H1 (cell line): ENCODE results near the gene MYO18A. TPM values are rescaled to one million over a fixed set of nuclear protein-coding genes. Genes with fewer than 3 reads are reported as not detected.

Experiments used
- CTCF ChIA-PET: fragments of 300-600 bp; sonication (Branson Sonifier 250); formaldehyde crosslinking; loops from one replicate; lab custom pipeline; 2021; ENCODE audit not compliant: partially characterized antibody; lab: Charles Lee
- POLR2A ChIA-PET: fragments of 300-600 bp; sonication (Branson Sonifier 250); formaldehyde crosslinking; loops from one replicate; lab custom pipeline; 2021; ENCODE audit warnings: inconsistent platforms; ENCODE audit not compliant: partially characterized antibody; lab: Charles Lee
- DNase-seq, 2 experiments: peaks; one replicate each; pipeline versions ENCODE4 v3.0.0 to v3.0.0-alpha.2; 2010 to 2022; ENCODE audit warnings: low spot score in 2 of 2, low read depth in 1 of 2, mixed read lengths in 1 of 2
- FAIRE-seq: peaks from 2 replicates; lab custom pipeline; 2011; peaks lifted over from hg19 to GRCh38; lab: Jason Lieb, UNC
- H2AFZ ChIP-seq: 2 replicates; pipeline ENCODE4 v1.8.1; 2012; ENCODE audit warnings: low read length, inconsistent platforms
- H2AK5ac ChIP-seq: 2 replicates; pipeline ENCODE4 v1.6.1; 2013; ENCODE audit warnings: low read depth, low read length
- H2BK120ac ChIP-seq: replicated peaks from 2 replicates; pipeline ENCODE3; 2013; ENCODE audit warnings: low read depth, low read length, inconsistent platforms
- H2BK12ac ChIP-seq: 2 replicates; pipeline ENCODE4 v1.6.1; 2013; ENCODE audit warnings: low read depth, low read length
- H2BK15ac ChIP-seq: 2 replicates; pipeline ENCODE4 v1.6.1; 2013; ENCODE audit warnings: low read length
- H2BK20ac ChIP-seq: 2 replicates; pipeline ENCODE4 v1.6.1; 2013; ENCODE audit warnings: low read length
- H2BK5ac ChIP-seq: 2 replicates; pipeline ENCODE4 v1.6.1; 2013; ENCODE audit warnings: low read depth, low read length
- H3K14ac ChIP-seq: 2 replicates; pipeline ENCODE4 v1.6.1; 2013; ENCODE audit warnings: inconsistent platforms; ENCODE audit not compliant: insufficient read length
- H3K18ac ChIP-seq: 2 replicates; pipeline ENCODE4 v1.6.1; 2013; ENCODE audit warnings: low read length; ENCODE audit errors: extremely low read depth
- H3K23ac ChIP-seq: 2 replicates; pipeline ENCODE4 v1.6.1; 2013; ENCODE audit warnings: inconsistent platforms; ENCODE audit not compliant: insufficient read length
- H3K23me2 ChIP-seq: 2 replicates; pipeline ENCODE4 v1.6.1; 2013; ENCODE audit warnings: low read depth, low read length
- H3K27ac ChIP-seq: 2 replicates; pipeline ENCODE4 v1.6.1; 2011; ENCODE audit warnings: low read depth, low read length, inconsistent platforms
- H3K27me3 ChIP-seq, 4 experiments: replicated peaks in 1 of 4; 1 replicate in 1 of 4; 2 replicates in 3 of 4; pipeline versions ENCODE4 v1.6.1 to v1.8.1; 2011 to 2013; ENCODE audit warnings: low read length in 3 of 4, mild to moderate bottlenecking in 3 of 4, inconsistent platforms in 2 of 4, mixed read lengths in 2 of 4, moderate library complexity in 1 of 4; ENCODE audit not compliant: control insufficient read depth in 3 of 4, insufficient read depth in 3 of 4; ENCODE audit errors: extremely low read depth in 1 of 4
- H3K36me3 ChIP-seq, 4 experiments: 2 replicates each; pipeline versions ENCODE4 v1.6.1 to v1.8.1; 2011 to 2013; ENCODE audit warnings: mild to moderate bottlenecking in 4 of 4, low read length in 3 of 4, moderate library complexity in 2 of 4, control low read depth in 1 of 4, inconsistent platforms in 1 of 4; ENCODE audit not compliant: insufficient read depth in 4 of 4, control insufficient read depth in 2 of 4
- H3K4ac ChIP-seq: replicated peaks from 2 replicates; pipeline ENCODE3; 2013; ENCODE audit warnings: low read length, low read depth, mixed read lengths, inconsistent platforms; ENCODE audit not compliant: insufficient read length
- H3K4me1 ChIP-seq, 4 experiments: replicated peaks in 1 of 4; 1 replicate in 1 of 4; 2 replicates in 3 of 4; pipeline versions ENCODE4 v1.6.1 to v1.8.1; 2011 to 2013; ENCODE audit warnings: low read length in 3 of 4, inconsistent platforms in 2 of 4, mixed read lengths in 1 of 4; ENCODE audit not compliant: insufficient read depth in 4 of 4, control insufficient read depth in 3 of 4
- H3K4me2 ChIP-seq, 2 experiments: 2 replicates each; pipeline versions ENCODE4 v1.6.1 to v1.8.1; 2011 to 2013; ENCODE audit warnings: low read depth in 2 of 2, low read length in 2 of 2, control low read depth in 1 of 2, inconsistent platforms in 1 of 2, mild to moderate bottlenecking in 1 of 2; ENCODE audit not compliant: insufficient read depth in 1 of 2
- H3K4me3 ChIP-seq, 4 experiments: fragments of 200-600, 300-600 bp in 1 of 4; sonication (generic), shearing (Covaris generic), sonication (Bioruptor Twin) in 1 of 4; 2 replicates each; pipeline versions ENCODE4 v1.5.1 to v1.8.1; 2011 to 2016; ENCODE audit warnings: low read length in 4 of 4, low read depth in 3 of 4, control low read depth in 2 of 4, inconsistent platforms in 2 of 4, mild to moderate bottlenecking in 2 of 4, mixed read lengths in 1 of 4, moderate library complexity in 1 of 4; ENCODE audit not compliant: insufficient read depth in 2 of 4; ENCODE audit errors: extremely low read depth in 1 of 4
- H3K56ac ChIP-seq: replicated peaks from 2 replicates; pipeline ENCODE3; 2013; ENCODE audit warnings: low read depth, mild to moderate bottlenecking, mixed read lengths, low read length, inconsistent platforms; ENCODE audit not compliant: insufficient read length
- H3K79me1 ChIP-seq: 2 replicates; pipeline ENCODE4 v1.6.1; 2013; ENCODE audit warnings: low read depth, low read length, control low read depth
- H3K79me2 ChIP-seq, 2 experiments: 2 replicates each; pipeline versions ENCODE4 v1.6.1 to v1.8.1; 2012 to 2013; ENCODE audit warnings: low read length in 2 of 2, mild to moderate bottlenecking in 2 of 2, inconsistent platforms in 1 of 2; ENCODE audit not compliant: insufficient read depth in 2 of 2, control insufficient read depth in 1 of 2
- H3K9ac ChIP-seq, 4 experiments: replicated peaks in 1 of 4; 1 replicate in 1 of 4; 2 replicates in 3 of 4; pipeline versions ENCODE4 v1.6.1 to v1.8.1; 2011 to 2013; ENCODE audit warnings: low read depth in 3 of 4, low read length in 3 of 4, control low read depth in 2 of 4, mild to moderate bottlenecking in 2 of 4, moderate library complexity in 2 of 4, inconsistent platforms in 1 of 4; ENCODE audit errors: extremely low read depth in 1 of 4
- H3K9me3 ChIP-seq, 2 experiments: 2 replicates each; pipeline versions ENCODE4 v1.6.1 to v1.8.1; 2012 to 2013; ENCODE audit warnings: mild to moderate bottlenecking in 2 of 2, moderate library complexity in 2 of 2, control low read depth in 1 of 2, inconsistent platforms in 1 of 2, low read depth in 1 of 2, low read length in 1 of 2, mixed read lengths in 1 of 2; ENCODE audit not compliant: insufficient read depth in 2 of 2
- H4K20me1 ChIP-seq, 2 experiments: replicated peaks in 1 of 2; 2 replicates each; pipeline versions ENCODE3 to v1.8.1; 2011 to 2013; ENCODE audit warnings: inconsistent platforms in 2 of 2, low read length in 2 of 2, mild to moderate bottlenecking in 1 of 2; ENCODE audit not compliant: insufficient read depth in 2 of 2, control insufficient read depth in 1 of 2
- H4K5ac ChIP-seq: 2 replicates; pipeline ENCODE4 v1.6.1; 2013; ENCODE audit warnings: low read length, low read depth, mixed read lengths, inconsistent platforms; ENCODE audit not compliant: insufficient read length
- H4K8ac ChIP-seq: 2 replicates; pipeline ENCODE4 v1.8.0; 2013; ENCODE audit warnings: mild to moderate bottlenecking, moderate library complexity, low read length, inconsistent platforms; ENCODE audit not compliant: insufficient read depth; ENCODE audit errors: extremely low read depth
- H4K91ac ChIP-seq: replicated peaks from 2 replicates; pipeline ENCODE3; 2013; ENCODE audit warnings: low read length, mixed read lengths, inconsistent platforms; ENCODE audit not compliant: insufficient read length
- EGR1 ChIP-seq: IDR thresholded peaks from 2 replicates; pipeline ENCODE4 v1.6.1; 2011; ENCODE audit warnings: low read depth, low read length, borderline replicate concordance
- KDM5A ChIP-seq: fragments of 200-600 bp; IDR thresholded peaks from 2 replicates; pipeline ENCODE4 v1.7.1; 2012; ENCODE audit warnings: mild to moderate bottlenecking, low read length, inconsistent platforms, mixed read lengths
- NANOG ChIP-seq: IDR thresholded peaks from 2 replicates; pipeline ENCODE4 v1.6.1; 2011; ENCODE audit warnings: low read length, low read depth, mild to moderate bottlenecking, inconsistent platforms; ENCODE audit not compliant: insufficient read depth, poor library complexity, severe bottlenecking
- RFX5 ChIP-seq: IDR thresholded peaks from 2 replicates; pipeline ENCODE4 v1.6.1; 2011; ENCODE audit warnings: low read depth, low read length, improper control_type of control experiment, borderline replicate concordance
- TAF7 ChIP-seq: optimal IDR thresholded peaks from 2 replicates; pipeline ENCODE3; 2011; ENCODE audit warnings: low read depth, mild to moderate bottlenecking, inconsistent platforms, low read length, moderate library complexity, borderline replicate concordance
- WGBS, 2 experiments: shearing (Covaris generic) in 1 of 2; methylation state at CpG; one replicate each; pipeline versions ENCODE4 v1.1.6 to v1.1.7; 2013 to 2015; ENCODE audit warnings: low lambda C conversion rate in 2 of 2, mixed read lengths in 2 of 2, inconsistent platforms in 1 of 2, low coverage in 1 of 2, missing lambda C conversion rate in 1 of 2; ENCODE audit not compliant: insufficient replicate concordance in 2 of 2, insufficient coverage in 1 of 2, insufficient read length in 1 of 2; ENCODE audit errors: extremely low coverage in 1 of 2, missing lambda C conversion rate in 1 of 2; 5-methylcytosine and 5-hydroxymethylcytosine counted together
- polyA plus RNA-seq, 7 experiments: library from polyadenylated mRNA; depleted of rRNA in 3 of 7; stranded (reverse) in 5 of 7; unstranded in 2 of 7; fragments of >200 nt in 5 of 7; fragments of 200-250 nt in 2 of 7; gene quantifications; 1 replicate in 5 of 7; 2 replicates in 1 of 7; 4 replicates in 1 of 7; pipeline versions ENCODE4 v1.2.1 to v1.2.3, GENCODE V29; 2011 to 2013; ENCODE audit warnings: missing spikeins in 2 of 7, mixed read lengths in 2 of 7
- total RNA-seq: library from RNA; stranded (reverse); fragmentation: NEBNext Ultra II Directional; extraction: Animal tissue kit (Norgen Biotek cat#: 25700); gene quantifications from 2 replicates; pipeline ENCODE4 v1.2.1, GENCODE V29; 2021

MYO18A gene
- total and polyA plus RNA-seq, 2 of the 8 experiments (the other 6 are each of a cell fraction or from before 2014, with no cell fraction given) = 7.6 to 43.8 TPM

DNA sequence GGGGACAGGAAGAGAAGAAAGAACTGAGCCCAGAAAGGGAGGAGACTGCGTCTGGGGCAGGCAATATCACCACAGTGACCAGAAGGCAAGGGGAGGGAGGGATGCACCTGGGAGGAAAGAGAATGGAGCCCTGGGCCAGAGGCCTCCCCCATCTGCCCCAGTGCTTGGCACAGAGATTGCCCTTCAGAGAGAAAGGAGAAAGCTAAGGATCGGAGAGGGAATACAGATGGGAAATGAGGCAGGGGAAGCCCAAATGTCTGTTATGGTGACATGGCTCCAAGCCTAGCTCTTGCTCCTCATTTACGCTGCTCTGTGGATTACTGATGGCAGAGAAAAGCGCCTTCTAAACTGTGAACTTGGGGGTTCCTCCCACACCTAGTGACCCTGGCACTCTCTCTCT is 90.1 kb downstream of the MYO18A start:
- Histone ChIP-seq H3K27me3 (no peaks in the 10 kb centered on the region), H3K23ac (no peak overlapping the region), H4K5ac (no peak overlapping the region), H3K14ac (no peak overlapping the region), H3K36me3 (peaks cover 0 to 26% (median 11%) of the 10 kb centered on the region in 4 experiments; a peak in 6 of 8 replicates), H3K79me2 (no peaks in the 10 kb centered on the region), H3K4me3 (no peak overlapping the region), H3K18ac (no peak overlapping the region), H3K4ac (no peak overlapping the region), H2BK5ac (no peak overlapping the region), H3K23me2 (no peaks in the 10 kb centered on the region), H3K9ac (no peak overlapping the region), H2BK15ac (no peak overlapping the region; the same call in 1 of the 2 replicates), H2BK12ac (no peak overlapping the region), H3K56ac (no peak overlapping the region), H2BK120ac (no peak overlapping the region), H3K4me1 (peaks cover 4 to 26% (median 11%) of the 10 kb centered on the region in 4 experiments), H2AFZ (no peak overlapping the region), H4K91ac (no peak overlapping the region), H2BK20ac (no peak overlapping the region), H4K20me1 (peaks cover 0 to 2% of the 10 kb centered on the region in 2 experiments), H3K9me3 (no peaks in the 10 kb centered on the region), H4K8ac (no peak overlapping the region), H3K27ac (no peak overlapping the region), H2AK5ac (no peak overlapping the region), H3K4me2 (no peak overlapping the region), H3K79me1 (no peaks in the 10 kb centered on the region)
- DNase-seq (no peak), FAIRE-seq (no peak)
- ChIA-PET POLR2A (interaction anchor here (0.7 to 1.7 kb wide), 6 partner anchors 10 to 80 kb away, joined by 3 to 6 read pairs (median 4); no protein-coding TSS in a partner anchor), CTCF (interaction anchor here (0.6 to 4.2 kb wide), 14 partner anchors 34 to 153 kb away, joined by 3 to 33 read pairs (median 4); partner anchors contain the start of gene PIPOX)
- 92% methylated on average over 4 of the region's 4 CpGs; no CpG with 5 or more reads in 1 of the 2 experiments for WGBS, 2 experiments
- TF ChIP-seq TAF7 (no peak), NANOG (no peak), KDM5A (no peak), EGR1 (no peak), RFX5 (no peak)
